ENCODE measurements around the gene REXO4. TPM values are rescaled to one million over a fixed set of nuclear protein-coding genes. Genes with fewer than 3 reads are reported as not detected.

REXO4 gene
- total and polyA plus RNA-seq, 2 of the 13 experiments (the other 11 are each of a cell fraction or from before 2014, with no cell fraction given), result 18.5 to 30.4 TPM

DNA sequence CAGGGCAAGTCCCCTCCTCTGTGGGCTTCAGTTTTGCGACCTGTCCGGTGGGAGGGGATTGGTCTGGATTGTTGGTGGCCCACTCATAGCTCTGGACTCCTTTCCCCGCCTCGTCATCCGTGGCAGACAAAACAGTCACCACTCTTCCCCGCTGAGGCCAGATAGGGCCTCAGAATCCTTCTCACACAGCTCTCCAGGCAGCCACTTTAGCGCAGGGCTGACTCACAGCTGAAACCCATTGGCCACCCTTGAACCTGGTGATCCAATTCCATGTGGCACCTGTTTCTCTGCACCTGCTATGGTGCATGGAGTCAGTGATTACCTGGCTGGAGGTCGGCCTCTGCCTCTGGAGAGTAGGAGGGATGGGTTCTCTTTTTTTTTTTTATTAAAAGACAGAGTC lies 26.2 kb upstream of the REXO4 start (continued):
- TF ChIP-seq, protein P1, sequence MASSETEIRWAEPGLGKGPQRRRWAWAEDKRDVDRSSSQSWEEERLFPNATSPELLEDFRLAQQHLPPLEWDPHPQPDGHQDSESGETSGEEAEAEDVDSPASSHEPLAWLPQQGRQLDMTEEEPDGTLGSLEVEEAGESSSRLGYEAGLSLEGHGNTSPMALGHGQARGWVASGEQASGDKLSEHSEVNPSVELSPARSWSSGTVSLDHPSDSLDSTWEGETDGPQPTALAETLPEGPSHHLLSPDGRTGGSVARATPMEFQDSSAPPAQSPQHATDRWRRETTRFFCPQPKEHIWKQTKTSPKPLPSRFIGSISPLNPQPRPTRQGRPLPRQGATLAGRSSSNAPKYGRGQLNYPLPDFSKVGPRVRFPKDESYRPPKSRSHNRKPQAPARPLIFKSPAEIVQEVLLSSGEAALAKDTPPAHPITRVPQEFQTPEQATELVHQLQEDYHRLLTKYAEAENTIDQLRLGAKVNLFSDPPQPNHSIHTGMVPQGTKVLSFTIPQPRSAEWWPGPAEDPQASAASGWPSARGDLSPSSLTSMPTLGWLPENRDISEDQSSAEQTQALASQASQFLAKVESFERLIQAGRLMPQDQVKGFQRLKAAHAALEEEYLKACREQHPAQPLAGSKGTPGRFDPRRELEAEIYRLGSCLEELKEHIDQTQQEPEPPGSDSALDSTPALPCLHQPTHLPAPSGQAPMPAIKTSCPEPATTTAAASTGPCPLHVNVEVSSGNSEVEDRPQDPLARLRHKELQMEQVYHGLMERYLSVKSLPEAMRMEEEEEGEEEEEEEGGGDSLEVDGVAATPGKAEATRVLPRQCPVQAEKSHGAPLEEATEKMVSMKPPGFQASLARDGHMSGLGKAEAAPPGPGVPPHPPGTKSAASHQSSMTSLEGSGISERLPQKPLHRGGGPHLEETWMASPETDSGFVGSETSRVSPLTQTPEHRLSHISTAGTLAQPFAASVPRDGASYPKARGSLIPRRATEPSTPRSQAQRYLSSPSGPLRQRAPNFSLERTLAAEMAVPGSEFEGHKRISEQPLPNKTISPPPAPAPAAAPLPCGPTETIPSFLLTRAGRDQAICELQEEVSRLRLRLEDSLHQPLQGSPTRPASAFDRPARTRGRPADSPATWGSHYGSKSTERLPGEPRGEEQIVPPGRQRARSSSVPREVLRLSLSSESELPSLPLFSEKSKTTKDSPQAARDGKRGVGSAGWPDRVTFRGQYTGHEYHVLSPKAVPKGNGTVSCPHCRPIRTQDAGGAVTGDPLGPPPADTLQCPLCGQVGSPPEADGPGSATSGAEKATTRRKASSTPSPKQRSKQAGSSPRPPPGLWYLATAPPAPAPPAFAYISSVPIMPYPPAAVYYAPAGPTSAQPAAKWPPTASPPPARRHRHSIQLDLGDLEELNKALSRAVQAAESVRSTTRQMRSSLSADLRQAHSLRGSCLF (CRISPR knock-in tag; IDR thresholded peaks at IDR 0.05; ENCODE audit: borderline replicate concordance), result no peak
- no peak for TF ChIP-seq ZNF724P (CRISPR knock-in tag; IDR thresholded peaks at IDR 0.05; ENCODE audit: borderline replicate concordance)
- TF ChIP-seq ZNF230 (CRISPR knock-in tag; IDR thresholded peaks at IDR 0.05), result no peak
- no peak for TF ChIP-seq GATAD2A (CRISPR knock-in tag; IDR thresholded peaks at IDR 0.05)
- no peak for TF ChIP-seq HBP1 (CRISPR knock-in tag; IDR thresholded peaks at IDR 0.05; ENCODE audit: low read depth)
- TF ChIP-seq, protein P2, sequence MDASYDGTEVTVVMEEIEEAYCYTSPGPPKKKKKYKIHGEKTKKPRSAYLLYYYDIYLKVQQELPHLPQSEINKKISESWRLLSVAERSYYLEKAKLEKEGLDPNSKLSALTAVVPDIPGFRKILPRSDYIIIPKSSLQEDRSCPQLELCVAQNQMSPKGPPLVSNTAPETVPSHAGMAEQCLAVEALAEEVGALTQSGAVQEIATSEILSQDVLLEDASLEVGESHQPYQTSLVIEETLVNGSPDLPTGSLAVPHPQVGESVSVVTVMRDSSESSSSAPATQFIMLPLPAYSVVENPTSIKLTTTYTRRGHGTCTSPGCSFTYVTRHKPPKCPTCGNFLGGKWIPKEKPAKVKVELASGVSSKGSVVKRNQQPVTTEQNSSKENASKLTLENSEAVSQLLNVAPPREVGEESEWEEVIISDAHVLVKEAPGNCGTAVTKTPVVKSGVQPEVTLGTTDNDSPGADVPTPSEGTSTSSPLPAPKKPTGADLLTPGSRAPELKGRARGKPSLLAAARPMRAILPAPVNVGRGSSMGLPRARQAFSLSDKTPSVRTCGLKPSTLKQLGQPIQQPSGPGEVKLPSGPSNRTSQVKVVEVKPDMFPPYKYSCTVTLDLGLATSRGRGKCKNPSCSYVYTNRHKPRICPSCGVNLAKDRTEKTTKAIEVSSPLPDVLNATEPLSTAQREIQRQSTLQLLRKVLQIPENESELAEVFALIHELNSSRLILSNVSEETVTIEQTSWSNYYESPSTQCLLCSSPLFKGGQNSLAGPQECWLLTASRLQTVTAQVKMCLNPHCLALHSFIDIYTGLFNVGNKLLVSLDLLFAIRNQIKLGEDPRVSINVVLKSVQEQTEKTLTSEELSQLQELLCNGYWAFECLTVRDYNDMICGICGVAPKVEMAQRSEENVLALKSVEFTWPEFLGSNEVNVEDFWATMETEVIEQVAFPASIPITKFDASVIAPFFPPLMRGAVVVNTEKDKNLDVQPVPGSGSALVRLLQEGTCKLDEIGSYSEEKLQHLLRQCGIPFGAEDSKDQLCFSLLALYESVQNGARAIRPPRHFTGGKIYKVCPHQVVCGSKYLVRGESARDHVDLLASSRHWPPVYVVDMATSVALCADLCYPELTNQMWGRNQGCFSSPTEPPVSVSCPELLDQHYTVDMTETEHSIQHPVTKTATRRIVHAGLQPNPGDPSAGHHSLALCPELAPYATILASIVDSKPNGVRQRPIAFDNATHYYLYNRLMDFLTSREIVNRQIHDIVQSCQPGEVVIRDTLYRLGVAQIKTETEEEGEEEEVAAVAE (CRISPR knock-in tag; IDR thresholded peaks at IDR 0.05; ENCODE audit: borderline replicate concordance), result no peak
- TF ChIP-seq ZNF513 (CRISPR knock-in tag; conservative IDR thresholded peaks at IDR 0.05), result no peak
- TF ChIP-seq ZNF691 (CRISPR knock-in tag; IDR thresholded peaks at IDR 0.05; ENCODE audit: borderline replicate concordance, low read depth), result no peak
- TF ChIP-seq ATM (IDR thresholded peaks at IDR 0.05; ENCODE audit: borderline replicate concordance), result no peak
- no peak for TF ChIP-seq PRMT3 (CRISPR knock-in tag; IDR thresholded peaks at IDR 0.05; ENCODE audit: borderline replicate concordance, low read depth)
- TF ChIP-seq ONECUT2 (CRISPR knock-in tag; IDR thresholded peaks at IDR 0.05), result no peak
- no peak for TF ChIP-seq ZNF121 (CRISPR knock-in tag; IDR thresholded peaks at IDR 0.05)
- no peak for TF ChIP-seq MXD4 (CRISPR knock-in tag; IDR thresholded peaks at IDR 0.05)
- TF ChIP-seq, protein P3, sequence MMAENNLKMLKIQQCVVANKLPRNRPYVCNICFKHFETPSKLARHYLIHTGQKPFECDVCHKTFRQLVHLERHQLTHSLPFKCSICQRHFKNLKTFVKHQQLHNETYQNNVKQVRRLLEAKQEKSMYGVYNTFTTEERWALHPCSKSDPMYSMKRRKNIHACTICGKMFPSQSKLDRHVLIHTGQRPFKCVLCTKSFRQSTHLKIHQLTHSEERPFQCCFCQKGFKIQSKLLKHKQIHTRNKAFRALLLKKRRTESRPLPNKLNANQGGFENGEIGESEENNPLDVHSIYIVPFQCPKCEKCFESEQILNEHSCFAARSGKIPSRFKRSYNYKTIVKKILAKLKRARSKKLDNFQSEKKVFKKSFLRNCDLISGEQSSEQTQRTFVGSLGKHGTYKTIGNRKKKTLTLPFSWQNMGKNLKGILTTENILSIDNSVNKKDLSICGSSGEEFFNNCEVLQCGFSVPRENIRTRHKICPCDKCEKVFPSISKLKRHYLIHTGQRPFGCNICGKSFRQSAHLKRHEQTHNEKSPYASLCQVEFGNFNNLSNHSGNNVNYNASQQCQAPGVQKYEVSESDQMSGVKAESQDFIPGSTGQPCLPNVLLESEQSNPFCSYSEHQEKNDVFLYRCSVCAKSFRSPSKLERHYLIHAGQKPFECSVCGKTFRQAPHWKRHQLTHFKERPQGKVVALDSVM (CRISPR knock-in tag; IDR thresholded peaks at IDR 0.05), result no peak
